Fibroblast of lung (primary cell): ENCODE results near the gene EIF2S3B.

Experiments
- EZH2 ChIP-seq: IDR thresholded peaks from 2 replicates; pipeline ENCODE4 v1.5.1; 2012; ENCODE audit warnings: low read length, control low read depth, mild to moderate bottlenecking; ENCODE audit errors: missing control alignments
- TF ChIP-seq, protein P1 (sequence below), 2 donors: IDR thresholded peaks in 1 of 2; conservative IDR thresholded peaks in 1 of 2; 1 replicate in 1 of 2; 2 replicates in 1 of 2; pipeline ENCODE4 v1.5.1; 2011 to 2012; ENCODE audit warnings: low read length in 2 of 2, control low read depth in 1 of 2, inconsistent platforms in 1 of 2, low read depth in 1 of 2, mild to moderate bottlenecking in 1 of 2

DNA sequence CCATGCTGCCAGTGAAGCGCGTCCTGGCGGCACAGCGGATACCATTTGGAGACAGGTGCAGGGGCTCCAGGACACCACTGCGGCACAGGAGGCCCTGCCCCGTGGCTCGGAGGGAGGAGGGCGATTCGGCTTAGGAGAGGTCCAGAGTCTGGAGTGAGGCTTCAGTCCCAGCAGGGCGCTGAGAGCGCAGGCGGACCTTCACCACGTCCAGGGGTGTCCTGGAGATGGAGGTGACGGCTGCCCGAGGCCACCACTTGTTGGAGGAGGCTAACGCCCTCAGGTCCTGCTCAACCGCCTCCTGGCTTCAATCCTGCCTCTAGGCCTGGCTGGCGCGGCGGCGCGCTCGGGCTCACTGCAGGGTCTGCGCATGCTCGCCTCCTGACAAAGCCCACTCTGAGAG lies 45.7 kb downstream of the EIF2S3B start:
- TF ChIP-seq, protein P1, sequence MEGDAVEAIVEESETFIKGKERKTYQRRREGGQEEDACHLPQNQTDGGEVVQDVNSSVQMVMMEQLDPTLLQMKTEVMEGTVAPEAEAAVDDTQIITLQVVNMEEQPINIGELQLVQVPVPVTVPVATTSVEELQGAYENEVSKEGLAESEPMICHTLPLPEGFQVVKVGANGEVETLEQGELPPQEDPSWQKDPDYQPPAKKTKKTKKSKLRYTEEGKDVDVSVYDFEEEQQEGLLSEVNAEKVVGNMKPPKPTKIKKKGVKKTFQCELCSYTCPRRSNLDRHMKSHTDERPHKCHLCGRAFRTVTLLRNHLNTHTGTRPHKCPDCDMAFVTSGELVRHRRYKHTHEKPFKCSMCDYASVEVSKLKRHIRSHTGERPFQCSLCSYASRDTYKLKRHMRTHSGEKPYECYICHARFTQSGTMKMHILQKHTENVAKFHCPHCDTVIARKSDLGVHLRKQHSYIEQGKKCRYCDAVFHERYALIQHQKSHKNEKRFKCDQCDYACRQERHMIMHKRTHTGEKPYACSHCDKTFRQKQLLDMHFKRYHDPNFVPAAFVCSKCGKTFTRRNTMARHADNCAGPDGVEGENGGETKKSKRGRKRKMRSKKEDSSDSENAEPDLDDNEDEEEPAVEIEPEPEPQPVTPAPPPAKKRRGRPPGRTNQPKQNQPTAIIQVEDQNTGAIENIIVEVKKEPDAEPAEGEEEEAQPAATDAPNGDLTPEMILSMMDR (conservative IDR thresholded peaks at IDR 0.05 in 1 of 2, IDR thresholded peaks at IDR 0.05 in 1 of 2; ENCODE audit: low read depth in 1 of 2, low read length in 2 of 2) = no peak
- no peak for TF ChIP-seq EZH2
